Ishikawa (cell line): ENCODE results near the gene HOXD12.

Source experiments
- CEBPB ChIP-seq: IDR thresholded peaks from 2 replicates; pipeline ENCODE4 v1.6.1; 2012
- CREB1 ChIP-seq: IDR thresholded peaks from 2 replicates; pipeline ENCODE4 v1.6.1; 2012; ENCODE audit warnings: low read depth
- EGR1 ChIP-seq: IDR thresholded peaks from 2 replicates; pipeline ENCODE4 v1.6.1; 2012
- EP300 ChIP-seq: IDR thresholded peaks from 2 replicates; pipeline ENCODE4 v1.6.1; 2012; ENCODE audit warnings: borderline replicate concordance
- FOXM1 ChIP-seq: IDR thresholded peaks from 2 replicates; pipeline ENCODE4 v1.6.1; 2012; ENCODE audit warnings: low read depth, borderline replicate concordance
- NFIC ChIP-seq: IDR thresholded peaks from 2 replicates; pipeline ENCODE4 v1.6.1; 2012
- RAD21 ChIP-seq: IDR thresholded peaks from 2 replicates; pipeline ENCODE4 v1.6.1; 2012; ENCODE audit warnings: low read depth
- TAF1 ChIP-seq: IDR thresholded peaks from 2 replicates; pipeline ENCODE4 v1.6.1; 2012; ENCODE audit warnings: low read depth, mild to moderate bottlenecking
- TCF12 ChIP-seq: IDR thresholded peaks from 2 replicates; pipeline ENCODE4 v1.6.1; 2012; ENCODE audit warnings: low read depth
- TEAD4 ChIP-seq: IDR thresholded peaks from 2 replicates; pipeline ENCODE4 v1.6.1; 2012
- YY1 ChIP-seq: IDR thresholded peaks from 2 replicates; pipeline ENCODE4 v1.6.1; 2012; ENCODE audit warnings: low read depth
- ZBTB7A ChIP-seq: IDR thresholded peaks from 2 replicates; pipeline ENCODE4 v1.6.1; 2012; ENCODE audit warnings: low read depth
- TF ChIP-seq, protein P1 (sequence below): IDR thresholded peaks from 2 replicates; pipeline ENCODE4 v1.6.1; 2012
- TF ChIP-seq, protein P2 (sequence below): IDR thresholded peaks from 2 replicates; pipeline ENCODE4 v1.6.1; 2012
- TF ChIP-seq, protein P3 (sequence below): IDR thresholded peaks from 2 replicates; pipeline ENCODE4 v1.6.1; 2012; ENCODE audit warnings: low read depth, mild to moderate bottlenecking

Gene HOXD12

DNA sequence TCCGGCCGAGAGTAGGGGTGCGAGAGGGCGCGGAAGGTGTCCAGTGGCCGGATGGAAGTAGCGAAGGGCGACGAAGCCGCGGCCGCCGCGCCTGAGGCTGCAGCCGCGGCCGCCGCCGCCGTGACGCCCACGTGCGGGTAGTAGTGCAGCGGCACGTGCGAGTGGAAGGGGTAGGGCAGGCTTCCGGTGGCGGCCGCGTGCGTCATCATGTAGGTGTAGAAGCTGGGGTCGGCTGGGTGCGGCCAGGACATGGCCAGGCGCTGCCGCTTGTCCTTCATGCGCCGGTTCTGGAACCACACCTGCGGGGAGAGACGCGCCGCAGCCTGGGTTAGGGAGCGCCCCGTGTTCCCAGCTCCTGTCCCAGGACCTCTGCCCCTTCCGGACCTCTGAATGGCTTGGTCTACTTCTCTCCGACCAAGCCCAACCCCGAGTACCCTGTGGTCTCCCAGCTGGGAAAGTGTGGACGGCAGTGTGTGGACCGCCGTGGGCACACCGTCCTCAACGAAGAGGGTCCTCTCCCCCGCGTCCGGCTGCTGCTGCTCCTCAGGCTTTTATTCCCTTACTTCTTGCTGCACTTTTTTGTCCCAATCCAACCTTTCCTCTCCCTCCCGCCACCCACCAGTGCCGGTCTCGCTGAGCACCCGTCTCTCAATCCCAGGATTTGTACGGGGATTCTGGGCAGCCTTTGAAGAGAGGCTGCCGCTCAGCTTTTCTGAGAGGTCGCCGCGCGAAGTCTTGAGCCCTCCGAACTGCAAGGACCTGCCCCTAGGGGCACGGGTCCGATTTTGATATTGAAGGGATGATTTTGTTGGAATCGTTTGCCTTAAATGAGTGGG is 18.8 kb upstream of the HOXD12 start:
- TF ChIP-seq FOXM1 (no peak), EGR1 (peak; percentile 35; the same call in 1 of the 2 replicates)
- TF ChIP-seq, protein P1, sequence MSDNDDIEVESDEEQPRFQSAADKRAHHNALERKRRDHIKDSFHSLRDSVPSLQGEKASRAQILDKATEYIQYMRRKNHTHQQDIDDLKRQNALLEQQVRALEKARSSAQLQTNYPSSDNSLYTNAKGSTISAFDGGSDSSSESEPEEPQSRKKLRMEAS: peak; percentile 97
- TF ChIP-seq, protein P2, sequence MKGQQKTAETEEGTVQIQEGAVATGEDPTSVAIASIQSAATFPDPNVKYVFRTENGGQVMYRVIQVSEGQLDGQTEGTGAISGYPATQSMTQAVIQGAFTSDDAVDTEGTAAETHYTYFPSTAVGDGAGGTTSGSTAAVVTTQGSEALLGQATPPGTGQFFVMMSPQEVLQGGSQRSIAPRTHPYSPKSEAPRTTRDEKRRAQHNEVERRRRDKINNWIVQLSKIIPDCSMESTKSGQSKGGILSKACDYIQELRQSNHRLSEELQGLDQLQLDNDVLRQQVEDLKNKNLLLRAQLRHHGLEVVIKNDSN: peak; percentile 58

DNA sequence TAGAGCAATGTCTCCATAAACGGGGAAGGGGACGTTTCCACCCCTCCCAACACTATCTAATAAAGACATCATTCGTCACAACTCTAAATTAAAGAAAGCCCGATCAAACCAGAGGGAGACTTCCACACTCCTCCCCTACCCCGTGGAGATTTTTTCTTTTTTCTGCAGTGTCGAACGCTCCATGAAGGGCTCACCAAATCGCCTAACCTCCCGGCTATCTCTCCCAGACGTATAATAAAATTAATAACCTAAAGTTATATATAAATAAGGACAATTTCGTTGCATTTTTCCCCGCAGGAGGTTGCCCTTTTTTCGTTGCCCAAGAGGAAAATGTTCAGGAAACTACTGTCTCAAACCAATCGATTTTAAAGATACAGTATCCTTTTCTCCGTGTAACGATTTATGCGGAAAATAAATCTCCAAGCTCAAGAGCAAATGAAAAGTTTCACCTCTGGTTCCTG is 18.2 kb upstream of the HOXD12 start:
- TF ChIP-seq NFIC: no peak
- TF ChIP-seq EGR1: no peak
- no peak for TF ChIP-seq TCF12
- TF ChIP-seq, protein P3, sequence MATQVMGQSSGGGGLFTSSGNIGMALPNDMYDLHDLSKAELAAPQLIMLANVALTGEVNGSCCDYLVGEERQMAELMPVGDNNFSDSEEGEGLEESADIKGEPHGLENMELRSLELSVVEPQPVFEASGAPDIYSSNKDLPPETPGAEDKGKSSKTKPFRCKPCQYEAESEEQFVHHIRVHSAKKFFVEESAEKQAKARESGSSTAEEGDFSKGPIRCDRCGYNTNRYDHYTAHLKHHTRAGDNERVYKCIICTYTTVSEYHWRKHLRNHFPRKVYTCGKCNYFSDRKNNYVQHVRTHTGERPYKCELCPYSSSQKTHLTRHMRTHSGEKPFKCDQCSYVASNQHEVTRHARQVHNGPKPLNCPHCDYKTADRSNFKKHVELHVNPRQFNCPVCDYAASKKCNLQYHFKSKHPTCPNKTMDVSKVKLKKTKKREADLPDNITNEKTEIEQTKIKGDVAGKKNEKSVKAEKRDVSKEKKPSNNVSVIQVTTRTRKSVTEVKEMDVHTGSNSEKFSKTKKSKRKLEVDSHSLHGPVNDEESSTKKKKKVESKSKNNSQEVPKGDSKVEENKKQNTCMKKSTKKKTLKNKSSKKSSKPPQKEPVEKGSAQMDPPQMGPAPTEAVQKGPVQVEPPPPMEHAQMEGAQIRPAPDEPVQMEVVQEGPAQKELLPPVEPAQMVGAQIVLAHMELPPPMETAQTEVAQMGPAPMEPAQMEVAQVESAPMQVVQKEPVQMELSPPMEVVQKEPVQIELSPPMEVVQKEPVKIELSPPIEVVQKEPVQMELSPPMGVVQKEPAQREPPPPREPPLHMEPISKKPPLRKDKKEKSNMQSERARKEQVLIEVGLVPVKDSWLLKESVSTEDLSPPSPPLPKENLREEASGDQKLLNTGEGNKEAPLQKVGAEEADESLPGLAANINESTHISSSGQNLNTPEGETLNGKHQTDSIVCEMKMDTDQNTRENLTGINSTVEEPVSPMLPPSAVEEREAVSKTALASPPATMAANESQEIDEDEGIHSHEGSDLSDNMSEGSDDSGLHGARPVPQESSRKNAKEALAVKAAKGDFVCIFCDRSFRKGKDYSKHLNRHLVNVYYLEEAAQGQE: no peak
- TF ChIP-seq, protein P1: no peak
- TF ChIP-seq TAF1: no peak
- TF ChIP-seq, protein P2: no peak
- TF ChIP-seq EP300: no peak
- no peak for TF ChIP-seq FOXM1
- TF ChIP-seq TEAD4: no peak
- no peak for TF ChIP-seq ZBTB7A
- TF ChIP-seq CEBPB: no peak
- no peak for TF ChIP-seq RAD21
- TF ChIP-seq YY1: no peak
- no peak for TF ChIP-seq CREB1

DNA sequence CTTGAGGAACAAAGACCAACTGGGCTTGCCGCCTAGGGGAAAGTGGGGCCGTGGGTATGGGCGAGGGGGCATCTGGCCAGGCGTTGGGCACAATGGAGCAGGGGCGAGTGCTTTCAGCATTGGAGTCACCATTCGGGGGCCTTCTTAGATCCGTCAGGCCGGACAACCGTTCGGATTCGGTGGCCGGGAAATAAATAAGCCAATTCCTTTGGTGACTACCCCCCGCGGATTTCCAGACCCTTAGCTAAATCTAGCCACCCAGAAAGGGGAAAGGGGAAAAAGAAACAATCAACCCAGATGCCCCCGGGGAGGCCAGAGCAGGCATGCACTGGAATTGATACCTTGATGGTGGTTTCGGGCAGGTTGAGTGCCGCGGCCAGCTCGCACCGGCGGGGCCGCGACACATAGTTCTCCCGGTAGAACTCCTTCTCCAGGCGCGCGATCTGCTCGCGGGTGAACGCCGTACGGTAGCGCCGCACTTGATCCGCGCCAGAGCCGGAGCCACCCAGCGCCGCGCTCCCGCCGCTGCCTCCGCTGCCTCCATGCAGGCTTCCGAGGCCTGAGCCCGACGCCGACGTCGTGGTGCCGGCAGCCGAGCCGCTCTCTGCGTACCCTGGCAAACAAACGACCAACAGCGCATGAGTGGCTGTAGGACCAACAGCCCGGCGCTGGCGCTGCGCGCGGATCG is 17.6 kb upstream of the HOXD12 start:
- TF ChIP-seq FOXM1 (no peak), CEBPB (no peak), YY1 (no peak), TEAD4 (no peak), ZBTB7A (no peak), EP300 (no peak), EGR1 (no peak), RAD21 (no peak), TCF12 (no peak), NFIC (no peak), CREB1 (no peak), TAF1 (no peak)
- TF ChIP-seq, protein P3: no peak
- TF ChIP-seq, protein P2: no peak
- TF ChIP-seq, protein P1: no peak

DNA sequence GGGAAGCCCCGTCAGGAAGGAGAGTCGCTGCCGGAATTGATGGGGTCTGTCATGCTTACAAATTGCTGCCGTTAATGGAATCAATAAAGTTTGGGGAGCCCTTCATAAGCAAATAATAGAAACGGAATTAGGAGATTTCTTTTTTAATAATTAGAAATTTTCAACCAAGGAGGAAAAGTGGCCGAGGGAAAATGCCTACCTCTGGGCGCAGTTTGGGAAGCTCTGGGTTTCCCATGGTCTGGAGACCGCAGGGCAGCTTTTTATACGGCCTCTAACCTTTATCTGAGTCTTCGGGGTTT is 17.1 kb upstream of the HOXD12 start:
- no peak for TF ChIP-seq RAD21
- no peak for TF ChIP-seq NFIC
- TF ChIP-seq, protein P3: no peak
- TF ChIP-seq, protein P1: no peak
- TF ChIP-seq, protein P2: no peak
- TF ChIP-seq TEAD4: no peak
- no peak for TF ChIP-seq FOXM1
- no peak for TF ChIP-seq CEBPB
- no peak for TF ChIP-seq YY1
- TF ChIP-seq ZBTB7A: no peak
- TF ChIP-seq CREB1: no peak
- TF ChIP-seq TCF12: no peak
- TF ChIP-seq TAF1: no peak
- TF ChIP-seq EGR1: no peak
